ENCODE data around the gene KDM7A.

The KDM7A gene, protein sequence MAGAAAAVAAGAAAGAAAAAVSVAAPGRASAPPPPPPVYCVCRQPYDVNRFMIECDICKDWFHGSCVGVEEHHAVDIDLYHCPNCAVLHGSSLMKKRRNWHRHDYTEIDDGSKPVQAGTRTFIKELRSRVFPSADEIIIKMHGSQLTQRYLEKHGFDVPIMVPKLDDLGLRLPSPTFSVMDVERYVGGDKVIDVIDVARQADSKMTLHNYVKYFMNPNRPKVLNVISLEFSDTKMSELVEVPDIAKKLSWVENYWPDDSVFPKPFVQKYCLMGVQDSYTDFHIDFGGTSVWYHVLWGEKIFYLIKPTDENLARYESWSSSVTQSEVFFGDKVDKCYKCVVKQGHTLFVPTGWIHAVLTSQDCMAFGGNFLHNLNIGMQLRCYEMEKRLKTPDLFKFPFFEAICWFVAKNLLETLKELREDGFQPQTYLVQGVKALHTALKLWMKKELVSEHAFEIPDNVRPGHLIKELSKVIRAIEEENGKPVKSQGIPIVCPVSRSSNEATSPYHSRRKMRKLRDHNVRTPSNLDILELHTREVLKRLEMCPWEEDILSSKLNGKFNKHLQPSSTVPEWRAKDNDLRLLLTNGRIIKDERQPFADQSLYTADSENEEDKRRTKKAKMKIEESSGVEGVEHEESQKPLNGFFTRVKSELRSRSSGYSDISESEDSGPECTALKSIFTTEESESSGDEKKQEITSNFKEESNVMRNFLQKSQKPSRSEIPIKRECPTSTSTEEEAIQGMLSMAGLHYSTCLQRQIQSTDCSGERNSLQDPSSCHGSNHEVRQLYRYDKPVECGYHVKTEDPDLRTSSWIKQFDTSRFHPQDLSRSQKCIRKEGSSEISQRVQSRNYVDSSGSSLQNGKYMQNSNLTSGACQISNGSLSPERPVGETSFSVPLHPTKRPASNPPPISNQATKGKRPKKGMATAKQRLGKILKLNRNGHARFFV

DNA sequence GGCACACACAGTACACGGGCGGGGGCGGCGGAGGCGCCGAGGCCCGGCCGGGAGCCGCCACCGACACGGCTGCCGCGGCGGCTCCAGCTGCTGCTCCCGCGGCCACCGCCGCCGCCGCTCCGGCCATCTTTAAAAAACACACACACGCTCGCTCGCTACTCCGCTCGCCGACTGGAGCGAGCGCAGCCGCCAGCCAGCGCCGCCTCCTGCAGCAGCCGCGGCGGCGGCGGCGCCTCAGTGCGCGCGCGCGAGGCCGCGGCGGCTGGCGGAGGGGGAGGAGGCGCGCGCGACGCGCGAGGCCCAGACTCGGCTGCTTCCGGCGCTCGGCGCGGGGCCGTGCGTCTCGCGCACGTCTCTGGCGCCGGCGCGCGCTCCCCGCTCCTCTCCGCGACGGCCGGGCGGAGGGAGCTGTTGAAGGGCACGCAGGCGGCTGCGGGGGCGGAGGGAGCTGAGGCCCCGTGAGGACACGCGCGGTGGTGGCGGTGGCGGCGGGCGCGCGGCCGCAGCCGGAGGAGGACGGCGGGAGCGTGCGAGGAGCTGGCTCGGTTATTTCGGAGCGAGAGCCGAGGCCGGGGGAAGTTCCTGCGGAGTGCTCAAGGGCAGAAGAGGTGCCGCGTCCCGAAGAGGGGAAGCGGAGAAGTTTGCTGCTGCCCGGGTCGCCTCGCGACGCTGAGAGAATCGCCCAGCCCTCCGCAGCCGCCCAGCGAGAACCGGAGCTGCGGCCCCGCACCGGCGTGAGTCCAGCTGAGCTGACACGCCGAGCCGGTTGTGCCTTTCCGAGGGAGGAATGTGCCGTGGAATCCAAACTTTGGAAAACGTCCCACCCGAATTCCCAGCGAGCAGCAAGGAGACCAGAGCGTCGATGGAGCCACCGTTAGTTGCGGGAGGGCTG is at the start of gene KDM7A:
KDM7A (minus strand) TSS at position 173 of the 892 bp plus-strand sequence; CDS start at position 127, 46 bp downstream.
- DNase-seq (ENCODE audit: low read depth in 2 of 2): peak; percentile 81 to 83

DNA sequence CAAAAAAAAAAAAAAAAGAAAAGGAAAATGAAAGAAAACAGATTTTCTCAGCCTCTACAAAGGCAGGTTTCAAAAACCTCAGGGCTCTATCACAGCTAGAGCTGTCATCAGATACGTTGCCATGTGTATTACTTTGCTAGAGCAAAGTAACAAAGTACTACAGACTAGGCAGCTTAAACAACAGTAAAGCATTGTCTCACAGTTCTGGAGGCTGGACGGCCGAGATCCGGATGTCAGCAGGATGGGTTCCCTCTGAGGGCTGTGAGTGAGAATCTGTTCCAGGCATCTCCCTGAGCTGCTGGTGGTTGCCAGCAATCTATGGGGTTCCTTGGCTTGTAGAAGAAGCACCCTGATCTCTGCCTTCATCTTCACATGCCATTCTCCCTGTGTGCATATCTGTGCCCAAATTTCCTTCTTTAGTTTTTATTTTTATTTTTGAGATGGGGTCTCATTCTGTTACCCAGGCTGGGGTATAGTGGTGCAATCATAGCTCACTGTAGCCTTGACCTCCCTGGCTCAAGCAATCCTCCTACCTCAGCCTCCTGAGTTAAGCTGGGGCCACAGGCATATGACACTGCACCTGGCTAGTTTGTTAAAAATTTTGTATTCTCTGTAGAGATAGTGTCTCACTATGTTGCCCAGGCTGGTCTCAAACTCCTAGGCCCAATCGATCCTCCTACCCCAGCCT is 48.9 kb upstream of the KDM7A start:
- DNase-seq (ENCODE audit: low read depth in 2 of 2): no peak

DNA sequence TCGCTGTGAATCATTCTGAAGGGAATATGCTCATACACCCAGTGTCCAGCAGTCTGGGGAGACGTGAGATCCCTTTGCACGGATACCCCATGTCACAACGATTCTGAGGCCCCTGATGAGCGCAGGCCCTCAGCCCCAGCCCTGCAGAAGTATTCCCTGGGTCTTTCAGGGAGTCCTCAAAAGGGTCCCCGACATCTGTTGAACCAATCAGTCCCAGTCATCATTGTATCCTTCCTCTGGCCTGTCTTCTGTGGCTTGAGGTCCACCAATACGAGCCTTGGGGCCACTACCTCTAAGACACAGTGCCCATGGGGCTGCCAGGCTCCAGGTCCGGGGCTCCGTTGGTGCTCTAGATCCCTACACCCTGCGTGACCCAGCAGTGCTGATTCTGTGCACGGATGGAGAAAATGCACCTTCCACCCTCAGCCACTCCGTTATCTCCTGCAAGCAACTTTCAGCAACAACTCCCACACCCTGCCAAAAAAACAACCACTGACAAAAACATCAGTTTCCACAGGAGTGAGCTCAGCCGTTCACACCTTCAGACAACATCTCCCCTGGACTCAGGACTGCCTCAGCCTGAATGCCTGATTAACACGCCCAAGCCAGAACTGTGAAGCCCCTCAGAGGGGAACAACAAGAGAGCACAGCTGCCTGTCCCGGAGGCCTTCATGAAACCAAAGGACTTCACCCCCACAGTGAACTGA is 46.9 kb upstream of the KDM7A start:
- DNase-seq (ENCODE audit: low read depth in 2 of 2): no peak

DNA sequence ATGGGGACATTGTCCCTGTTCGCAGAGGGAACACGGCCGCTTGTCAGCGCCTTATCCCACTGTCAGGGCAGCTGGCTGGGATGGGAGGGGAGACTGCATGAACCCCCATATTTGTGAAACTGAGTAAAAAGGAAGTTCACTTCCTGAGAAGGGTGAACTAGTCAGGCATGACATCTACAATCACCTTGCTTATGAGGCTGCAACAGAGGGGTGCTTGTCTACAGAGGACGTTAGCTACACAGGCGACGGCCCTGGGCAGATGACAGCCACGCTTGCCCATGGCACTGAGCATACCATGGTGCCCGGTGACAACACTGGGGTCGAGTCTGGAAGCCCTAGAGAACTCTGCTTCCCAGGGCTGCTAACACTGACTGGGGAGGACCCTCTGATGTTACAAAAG is 46.0 kb upstream of the KDM7A start:
- DNase-seq (ENCODE audit: low read depth in 2 of 2): no peak

DNA sequence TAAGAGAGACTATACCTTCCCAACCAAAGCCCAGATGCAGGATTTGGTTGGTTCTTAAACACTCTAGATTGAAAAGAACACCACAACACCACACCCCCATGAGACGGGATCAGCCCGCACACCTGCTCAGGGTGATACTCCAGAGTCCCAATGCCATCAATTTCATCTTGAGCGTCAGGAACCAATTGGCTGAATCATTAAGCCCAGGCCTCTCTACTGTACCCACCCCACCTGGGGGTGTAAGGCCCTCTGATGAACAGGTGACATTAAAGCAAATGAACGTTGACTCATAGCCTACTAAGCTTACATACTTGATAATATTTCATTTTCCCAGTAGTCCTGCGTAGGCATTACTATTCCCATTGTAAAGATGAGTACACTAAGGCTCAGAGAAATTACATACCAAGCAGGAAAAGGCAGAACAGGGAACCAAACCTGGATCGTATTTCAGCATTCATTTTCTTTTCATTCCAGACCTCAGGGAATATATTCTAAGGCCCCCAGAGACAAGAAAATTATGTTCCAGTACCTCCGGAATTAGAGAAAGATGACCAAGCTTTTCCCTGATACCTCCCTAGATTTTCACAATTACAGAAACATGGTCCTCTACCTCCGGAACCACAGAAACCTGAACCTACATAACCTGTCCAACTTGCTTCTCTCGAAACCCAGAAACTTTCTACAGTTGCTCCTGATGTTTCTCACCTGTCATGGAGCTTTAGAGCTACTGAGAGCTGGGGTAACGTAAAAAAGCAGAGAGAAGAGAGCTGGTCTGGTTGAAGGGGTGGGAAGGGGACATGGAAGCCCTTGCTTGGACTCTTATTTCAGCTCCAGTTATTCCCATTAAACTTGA is 43.1 kb upstream of the KDM7A start:
- no peak for DNase-seq (ENCODE audit: low read depth in 2 of 2)

DNA sequence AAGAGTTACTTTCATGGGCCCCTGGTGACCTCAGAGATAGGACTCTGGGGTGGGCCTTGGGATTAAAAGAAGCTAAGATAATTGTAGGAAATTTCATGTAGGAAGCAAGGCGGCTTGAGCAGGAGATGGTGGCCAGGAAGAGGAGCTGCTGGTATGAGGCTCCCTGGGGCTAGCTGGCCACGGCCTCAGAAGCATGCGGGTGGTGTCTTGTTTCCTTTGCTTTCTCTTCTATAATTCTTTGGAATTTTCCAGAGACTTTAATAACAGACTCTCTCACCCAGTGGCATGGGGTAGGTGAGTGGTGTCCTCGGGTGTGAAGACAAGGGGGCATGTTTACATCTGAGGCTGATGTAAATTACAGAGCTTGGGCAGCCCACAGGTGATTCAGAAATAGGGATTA is 41.9 kb upstream of the KDM7A start:
- DNase-seq (ENCODE audit: low read depth in 2 of 2): no peak

DNA sequence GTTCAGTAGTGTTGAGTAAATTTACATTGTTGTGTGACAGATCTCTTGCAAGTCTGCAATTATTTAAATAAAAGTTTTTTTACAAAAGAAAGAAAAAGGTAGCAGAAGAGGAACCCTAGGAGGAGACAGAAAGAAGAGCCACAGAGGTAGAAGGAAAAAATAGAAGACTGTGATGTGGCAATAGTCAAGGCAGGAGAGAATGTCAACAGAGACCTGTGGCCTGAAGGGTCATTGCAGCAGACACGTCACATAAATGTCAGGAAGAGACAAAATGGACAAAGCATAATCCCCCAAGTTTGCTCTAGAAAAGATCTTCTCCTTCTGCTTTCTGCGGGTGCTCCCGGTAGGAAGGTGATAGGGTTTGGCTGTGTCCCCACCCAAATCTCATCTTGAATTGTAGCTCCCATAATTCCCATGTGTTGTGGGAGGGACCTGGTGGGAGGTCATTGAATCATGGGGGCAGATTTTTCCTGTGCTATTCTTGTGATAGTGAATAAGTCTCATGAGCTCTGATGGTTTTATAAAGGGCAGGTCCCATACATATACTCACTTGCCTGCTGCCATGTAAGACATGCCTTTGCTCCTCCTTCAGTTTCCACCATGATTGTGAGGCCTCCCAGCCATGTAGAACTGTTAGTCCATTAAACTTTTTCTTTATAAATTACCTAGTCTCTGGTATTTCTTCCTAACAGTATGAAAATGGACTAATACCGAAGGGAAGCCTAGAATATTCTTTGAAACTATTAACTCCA is 41.1 kb upstream of the KDM7A start:
- DNase-seq (ENCODE audit: low read depth in 2 of 2): no peak

DNA sequence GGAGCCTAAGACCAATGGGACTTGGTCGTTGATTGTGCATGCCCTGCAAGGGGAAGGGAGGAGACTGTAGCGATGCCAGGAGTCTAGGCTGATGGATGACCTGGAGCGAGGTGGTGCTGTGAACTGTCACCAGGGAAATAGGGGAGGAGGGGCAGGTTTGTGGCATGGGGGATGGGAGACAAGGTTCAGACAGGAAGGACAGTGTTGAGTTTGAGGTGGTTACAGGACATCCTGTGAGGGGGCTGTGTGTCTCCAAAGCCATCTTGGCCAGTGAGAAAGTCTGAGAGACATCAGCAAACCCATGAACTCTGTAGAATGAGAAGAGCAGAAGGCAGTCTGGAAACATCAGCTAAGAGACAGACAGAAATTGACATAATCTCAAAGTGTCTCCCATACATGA is 38.5 kb upstream of the KDM7A start:
- no peak for DNase-seq (ENCODE audit: low read depth in 2 of 2)

DNA sequence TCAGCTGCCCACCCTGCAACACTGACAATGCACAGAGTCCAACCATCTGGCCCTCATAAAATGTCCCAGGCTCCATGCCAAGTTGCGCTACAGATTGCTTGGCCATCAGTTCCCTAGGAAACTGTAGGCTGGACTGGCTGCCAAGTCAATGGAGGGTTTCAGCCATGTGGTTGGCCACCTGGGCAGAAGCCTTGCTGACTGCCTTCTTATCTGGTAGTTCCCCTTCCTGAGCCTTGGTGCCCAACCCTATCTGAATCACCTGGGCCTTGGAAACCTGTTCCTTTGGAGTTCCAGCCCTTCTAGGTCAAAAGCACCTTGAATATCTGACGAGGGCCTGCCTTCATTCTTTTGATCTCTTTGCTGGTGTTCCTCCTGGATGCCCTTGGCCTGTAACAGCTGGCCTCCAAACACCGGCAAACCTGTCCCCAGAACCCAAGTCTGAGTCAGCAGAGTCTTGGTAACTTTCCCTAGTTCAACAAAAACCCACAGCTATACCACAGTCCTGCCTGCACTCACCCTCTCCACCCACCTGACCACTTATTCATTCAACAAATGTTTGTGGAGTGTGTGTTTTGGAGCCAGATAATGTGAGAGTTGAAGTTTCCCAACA is 37.4 kb upstream of the KDM7A start:
- DNase-seq (ENCODE audit: low read depth in 2 of 2): no peak

DNA sequence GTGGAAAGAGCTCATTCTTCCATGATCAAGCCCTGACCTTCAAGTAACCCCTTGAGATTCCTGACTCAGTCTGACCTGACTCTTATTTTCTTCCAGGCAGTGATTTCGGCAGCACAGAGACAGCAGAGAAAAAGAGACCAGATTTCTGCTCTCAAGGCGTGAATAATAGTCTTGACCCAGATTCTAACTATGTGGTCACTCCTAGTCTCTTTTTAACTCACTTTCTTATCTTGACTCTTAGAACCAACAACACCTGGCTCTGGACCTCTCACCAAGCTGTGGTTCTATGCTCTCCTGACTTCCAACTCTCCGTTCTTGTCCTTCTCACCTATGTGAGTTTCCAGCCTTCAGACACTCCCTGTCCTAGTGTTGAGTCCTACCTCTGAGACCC is 36.9 kb upstream of the KDM7A start:
- no peak for DNase-seq (ENCODE audit: low read depth in 2 of 2)

DNA sequence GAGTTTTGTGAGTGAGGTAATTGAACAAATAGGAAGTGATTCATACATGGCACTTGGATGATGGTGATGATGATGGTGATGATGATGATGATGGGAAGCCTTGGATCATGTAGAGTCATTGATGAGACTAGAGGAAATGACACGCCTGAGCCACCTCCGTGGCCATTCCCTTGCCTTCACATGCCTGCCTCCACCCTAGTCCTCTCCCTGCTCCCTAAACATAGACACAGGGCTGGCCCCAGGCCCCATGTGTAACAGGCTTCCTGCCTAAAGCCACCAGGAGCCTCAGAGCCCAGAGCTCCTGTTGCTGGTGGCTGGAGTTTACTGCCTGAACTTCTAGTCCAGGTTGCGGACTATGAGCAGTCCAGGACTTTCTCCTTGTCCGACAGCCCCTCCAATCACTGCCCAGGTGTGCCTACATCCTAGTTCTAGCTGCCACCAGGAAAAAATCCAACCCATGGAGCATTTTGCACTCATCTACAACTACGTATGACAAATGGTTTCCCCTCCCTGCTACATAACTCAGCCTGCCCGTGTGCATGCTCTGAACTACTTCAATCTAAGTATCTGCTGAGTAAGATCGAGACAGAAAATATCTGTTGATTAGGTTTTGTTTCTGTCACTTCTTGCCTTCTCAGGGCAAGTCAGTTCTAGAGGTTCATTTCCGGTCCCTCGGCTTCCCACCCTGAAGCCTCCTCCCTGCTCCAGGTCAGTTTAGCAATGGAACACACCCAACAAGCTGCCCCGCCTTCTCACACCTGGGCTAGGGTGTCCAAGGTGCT is 35.5 kb upstream of the KDM7A start:
- DNase-seq (ENCODE audit: low read depth in 2 of 2): peak in 1 of 2 experiments; percentile 14

DNA sequence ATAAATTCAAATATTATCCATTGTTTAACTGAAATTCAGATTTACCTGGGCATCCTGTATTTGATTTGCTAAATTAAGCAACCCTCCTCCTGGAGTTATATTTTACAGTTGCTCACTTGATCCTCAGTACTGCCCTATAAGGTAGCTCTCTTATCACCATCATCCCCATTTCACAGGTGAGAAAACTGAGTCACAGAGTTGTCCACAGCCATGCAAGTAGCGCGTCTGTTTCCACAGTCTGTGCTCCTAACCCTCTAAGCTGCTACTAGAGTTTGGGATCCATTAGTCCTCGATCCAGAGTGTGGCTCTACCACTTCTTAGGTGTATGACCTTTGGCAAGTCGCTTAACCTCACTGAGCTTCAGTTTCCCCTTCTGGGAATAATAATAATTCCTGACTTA is 34.9 kb upstream of the KDM7A start:
- no peak for DNase-seq (ENCODE audit: low read depth in 2 of 2)

DNA sequence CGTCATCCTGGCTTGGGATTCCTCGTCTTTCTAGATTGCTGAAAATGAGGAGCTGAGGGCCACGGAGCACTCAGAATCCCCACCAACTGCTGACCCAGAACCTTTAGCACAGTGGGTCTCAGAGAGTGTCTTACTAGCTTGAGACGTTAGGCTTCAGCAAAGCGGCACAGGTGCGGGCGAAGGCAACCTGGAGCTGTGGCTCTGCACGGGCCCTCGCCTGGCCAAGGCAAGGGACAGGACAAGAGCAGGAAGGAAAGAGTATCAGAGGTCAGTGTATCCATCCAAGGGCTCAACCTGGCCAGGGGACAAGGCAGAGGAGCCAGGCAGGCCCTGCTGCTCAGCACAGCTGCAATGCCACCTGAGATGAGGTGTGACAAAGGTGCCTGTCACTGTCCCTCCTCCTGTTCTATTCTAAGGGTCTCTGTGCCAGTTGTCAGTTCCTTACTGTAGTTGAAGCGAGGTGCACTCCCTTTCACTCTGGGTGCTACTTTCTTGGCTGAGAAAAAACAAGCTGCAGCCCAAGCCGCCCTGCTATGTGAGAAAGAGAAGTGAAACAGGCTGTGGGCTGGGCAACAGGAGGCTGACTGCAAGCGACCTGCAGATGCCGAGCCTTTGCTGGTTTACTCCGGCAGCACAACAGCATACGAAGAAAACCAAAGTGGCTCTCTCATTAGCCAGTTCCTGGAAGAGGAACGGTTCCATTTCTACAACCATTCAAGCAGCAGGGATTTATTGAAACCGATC is 33.3 kb upstream of the KDM7A start:
- peak in 1 of 2 experiments; percentile 49 for DNase-seq (ENCODE audit: low read depth in 2 of 2)

DNA sequence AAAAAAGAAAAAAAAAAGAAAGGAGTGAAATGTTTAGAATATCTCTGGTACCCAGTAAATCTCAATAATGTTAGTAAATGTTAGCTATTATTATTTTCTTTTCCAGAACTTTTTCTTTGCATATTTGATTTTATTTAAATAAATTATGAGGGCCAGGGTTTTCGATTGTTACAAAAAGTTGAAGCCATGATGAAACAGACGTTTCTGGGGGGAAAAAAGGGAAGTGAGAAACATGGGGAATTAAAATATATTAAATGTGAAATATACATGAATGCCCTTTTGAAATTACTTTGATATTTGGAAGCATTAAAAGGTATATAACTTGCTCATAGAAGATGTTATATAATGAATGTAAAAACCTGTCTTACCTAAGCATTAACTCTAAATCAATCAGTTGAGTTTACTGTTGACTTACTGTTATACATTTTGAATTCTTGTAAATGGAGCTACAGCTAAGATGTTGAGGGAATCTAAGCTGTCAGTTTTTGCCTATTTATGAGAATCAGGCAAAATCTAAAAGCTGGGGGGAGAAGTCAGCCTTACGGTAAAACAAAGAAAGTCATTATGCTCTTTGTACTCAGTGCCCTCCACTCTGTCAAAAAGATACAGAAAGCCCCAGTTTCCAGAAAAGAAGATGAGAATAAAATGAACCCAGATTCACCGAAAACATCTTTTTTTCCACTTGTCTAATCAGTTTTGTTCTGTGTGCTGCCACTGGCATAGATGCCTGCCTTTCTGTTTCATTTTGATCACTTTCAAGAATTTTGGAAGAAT is 30.0 kb upstream of the KDM7A start:
- DNase-seq (ENCODE audit: low read depth in 2 of 2): no peak

DNA sequence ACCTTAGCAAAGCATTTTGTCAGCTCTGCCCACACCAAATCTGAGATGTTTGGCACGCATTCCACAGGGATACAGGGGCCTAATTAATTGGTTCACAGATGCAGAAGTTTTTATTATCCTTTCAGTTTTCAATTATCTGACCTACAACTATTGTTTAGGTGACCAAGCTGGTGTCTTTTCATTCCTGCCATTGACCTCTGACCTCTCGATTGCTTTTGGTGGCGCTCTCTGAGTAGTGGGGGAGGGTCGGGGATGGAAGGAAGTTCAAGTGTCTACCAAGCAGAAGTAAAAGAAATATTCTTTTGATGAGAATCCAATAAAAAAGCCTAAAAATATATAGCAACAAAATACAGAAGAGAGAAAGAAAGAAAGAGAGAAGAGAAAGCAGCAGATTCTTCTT is 28.8 kb upstream of the KDM7A start:
- DNase-seq (ENCODE audit: low read depth in 2 of 2): no peak

DNA sequence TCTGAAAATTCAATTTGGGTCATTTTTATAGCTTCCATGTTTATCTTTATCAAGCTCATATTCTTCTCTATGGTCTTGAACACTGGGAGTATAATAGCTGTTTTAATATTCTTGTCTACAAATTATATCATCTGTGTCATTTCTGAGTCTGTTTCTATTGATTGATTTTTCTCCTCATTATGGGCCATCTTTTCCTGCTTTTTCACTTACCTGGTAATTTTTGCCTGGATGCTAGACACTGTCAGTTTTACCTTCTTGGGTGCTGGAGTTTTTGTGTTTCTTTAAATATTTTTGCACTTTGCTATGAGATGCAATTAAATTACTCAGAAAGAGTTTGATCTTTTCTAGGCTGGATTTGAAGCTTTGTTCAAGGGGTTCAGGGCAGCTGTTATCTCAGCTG is 26.8 kb upstream of the KDM7A start:
- no peak for DNase-seq (ENCODE audit: low read depth in 2 of 2)

Data from stimulated activated CD4-positive, alpha-beta T cell treated with anti-CD3 and anti-CD28 coated beads, Interleukin-12 subunit alpha, Interleukin-12 subunit beta, amount 100 ng/mL, for 24 hours (primary cell).